AG10803 (cell line): ENCODE data around the gene MGAT5B.
"Not testable (repeated sequence)": the region's sequence is repeated elsewhere in the genome, so short reads cannot be mapped to it uniquely, and the experiment has no call there.

ENCODE experiments used
- DNase-seq: peaks from one replicate; pipeline ENCODE4 v3.0.0; 2010; ENCODE audit warnings: low read depth
- H3K4me3 ChIP-seq: 2 replicates; pipeline ENCODE4 v1.5.1; 2011; ENCODE audit warnings: mild to moderate bottlenecking, low read length, control low read depth
- CTCF ChIP-seq: conservative IDR thresholded peaks from 2 replicates; pipeline ENCODE4 v1.5.1; 2011; ENCODE audit warnings: mild to moderate bottlenecking, low read length, control low read depth, inconsistent platforms

Gene MGAT5B

GRCh38 chr17:76840884-76841775 lies 27.1 kb upstream of the MGAT5B start:
- TF ChIP-seq CTCF = no peak
- H3K4me3 ChIP-seq = no peak overlapping the region
- DNase-seq = no peak

GRCh38 chr17:76841776-76842405 lies 26.3 kb upstream of the MGAT5B start:
- no peak for TF ChIP-seq CTCF
- DNase-seq = no peak
- H3K4me3 ChIP-seq = no peak overlapping the region

GRCh38 chr17:76843068-76843467 lies 25.1 kb upstream of the MGAT5B start:
- H3K4me3 ChIP-seq, DNase-seq: not testable (repeated sequence)

- DNase-seq = no peak
- no peak overlapping the region for H3K4me3 ChIP-seq
- no peak for TF ChIP-seq CTCF
Measured at GRCh38 chr17:76843703-76844484, 24.3 kb upstream of the MGAT5B start.

- no peak overlapping the region for H3K4me3 ChIP-seq
- DNase-seq = no peak
- TF ChIP-seq CTCF = no peak
Measured at GRCh38 chr17:76844485-76844829, 23.7 kb upstream of the MGAT5B start.

GRCh38 chr17:76844846-76845245 lies 23.4 kb upstream of the MGAT5B start:
- H3K4me3 ChIP-seq = no peak overlapping the region
- TF ChIP-seq CTCF = no peak
- DNase-seq = no peak

GRCh38 chr17:76845541-76846017 lies 22.6 kb upstream of the MGAT5B start:
- no peak overlapping the region for H3K4me3 ChIP-seq
- DNase-seq = no peak
- TF ChIP-seq CTCF = no peak
